ENCODE results near the gene CTRL. TPM values are rescaled to one million over a fixed set of nuclear protein-coding genes. Genes with fewer than 3 reads are reported as not detected.

The CTRL gene
- total RNA-seq, 1 donor from 2014 or later = 1.2 TPM

- Histone ChIP-seq H3K4me2 (ENCODE audit: low read length) (peak within 1 kb of the TSS; percentile 62), H3K79me2 (ENCODE audit: insufficient read depth, low read length) (no peaks in the 10 kb centered on the region), H3K4me1 (ENCODE audit: insufficient read depth, low read length) (peaks cover 6% of the 10 kb centered on the region), H3K27ac (ENCODE audit: low read depth, low read length) (no peak within 1 kb of the TSS), H3K4me3 (ENCODE audit: insufficient read depth, low read depth, low read length) (no peak within 1 kb of the TSS), H2AFZ (ENCODE audit: low read depth, low read length) (no peak within 1 kb of the TSS), H3K9ac (ENCODE audit: low read length) (no peak within 1 kb of the TSS), H3K27me3 (ENCODE audit: insufficient read depth, low read length) (no peaks in the 10 kb centered on the region), H3K9me3 (ENCODE audit: insufficient read depth, low read depth, low read length) (no peaks in the 10 kb centered on the region), H4K20me1 (ENCODE audit: insufficient read depth, low read length) (peaks cover 42% of the 10 kb centered on the region), H3K36me3 (ENCODE audit: insufficient read depth, low read length) (peaks cover 16% of the 10 kb centered on the region)
- Mint-ChIP-seq H3K9me3 (ENCODE audit: unreplicated experiment) (no peaks in the 10 kb centered on the region), H3K4me1 (ENCODE audit: low read depth, unreplicated experiment) (peaks cover 7% of the 10 kb centered on the region), H3K4me3 (ENCODE audit: unreplicated experiment) (peak within 1 kb of the TSS; percentile 9), H3K27ac (ENCODE audit: unreplicated experiment) (no peak within 1 kb of the TSS), H3K27me3 (ENCODE audit: low read depth, unreplicated experiment) (no peaks in the 10 kb centered on the region), H3K36me3 (ENCODE audit: low read depth, unreplicated experiment) (peaks cover 16% of the 10 kb centered on the region)
- no peak for FAIRE-seq
- peak; percentile 70 for DNase-seq (ENCODE audit: low read depth)
- no peak for TF ChIP-seq CTCF (IDR thresholded peaks at IDR 0.05; ENCODE audit: insufficient read depth, low read depth, low read length)
- no peak for TF ChIP-seq EZH2 (IDR thresholded peaks at IDR 0.05; ENCODE audit: insufficient read depth, low read length)
Measured at GRCh38 chr16:67884684-67885083, 47.0 kb downstream of the CTRL start, which contains the start of gene NRN1L. Gene NRN1L (plus strand): TSS chr16:67884885. CDS start chr16:67884904, 19 bp downstream.

- H3K9me3 ChIP-seq (ENCODE audit: insufficient read depth, low read depth, low read length) = no peaks in the 10 kb centered on the region
- no peak overlapping the region for H3K9ac ChIP-seq (ENCODE audit: low read length)
Measured at GRCh38 chr16:67883872-67884261, 47.8 kb downstream of the CTRL start.

More at GRCh38 chr16:67883872-67884261, 47.8 kb downstream of the CTRL start:
- H3K4me3 ChIP-seq (ENCODE audit: insufficient read depth, low read depth, low read length) = no peak overlapping the region
- H3K27me3 ChIP-seq (ENCODE audit: insufficient read depth, low read length) = no peaks in the 10 kb centered on the region
- DNase-seq (ENCODE audit: low read depth) = no peak
- H3K27ac ChIP-seq (ENCODE audit: low read depth, low read length) = no peak overlapping the region
- no peaks in the 10 kb centered on the region for H3K79me2 ChIP-seq (ENCODE audit: insufficient read depth, low read length)
- no peak overlapping the region for H2AFZ ChIP-seq (ENCODE audit: low read depth, low read length)
- Mint-ChIP-seq H3K4me1 (ENCODE audit: low read depth, unreplicated experiment) (peaks cover 7% of the 10 kb centered on the region), H3K9me3 (ENCODE audit: unreplicated experiment) (no peaks in the 10 kb centered on the region), H3K27me3 (ENCODE audit: low read depth, unreplicated experiment) (no peaks in the 10 kb centered on the region), H3K27ac (ENCODE audit: unreplicated experiment) (no peak overlapping the region), H3K36me3 (ENCODE audit: low read depth, unreplicated experiment) (peaks cover 21% of the 10 kb centered on the region), H3K4me3 (ENCODE audit: unreplicated experiment) (no peak overlapping the region)
- H4K20me1 ChIP-seq (ENCODE audit: insufficient read depth, low read length) = peaks cover 45% of the 10 kb centered on the region
- TF ChIP-seq CTCF (IDR thresholded peaks at IDR 0.05; ENCODE audit: insufficient read depth, low read depth, low read length) (peak; percentile 61), EZH2 (IDR thresholded peaks at IDR 0.05; ENCODE audit: insufficient read depth, low read length) (no peak)
- no peak overlapping the region for H3K4me2 ChIP-seq (ENCODE audit: low read length)
- H3K36me3 ChIP-seq (ENCODE audit: insufficient read depth, low read length) = peaks cover 22% of the 10 kb centered on the region
- FAIRE-seq = no peak
- H3K4me1 ChIP-seq (ENCODE audit: insufficient read depth, low read length) = peaks cover 6% of the 10 kb centered on the region

Data from astrocyte (in vitro differentiated cells and primary cell).